Left kidney (tissue), 2 donors: ENCODE data around the gene KIF2C. TPM values are rescaled to one million over a fixed set of nuclear protein-coding genes. Genes with fewer than 3 reads are reported as not detected.
"Not testable (repeated sequence)": the region's sequence is repeated elsewhere in the genome, so short reads cannot be mapped to it uniquely, and the experiment has no call there.

Source experiments
- DNase-seq: peaks from one replicate; pipeline ENCODE4 v3.0.0-alpha.2; 2013
- polyA plus RNA-seq: library from polyadenylated mRNA; unstranded; fragments of 120-200 nt; gene quantifications from one replicate; pipeline ENCODE4 v1.2.1, GENCODE V29; 2013; ENCODE audit not compliant: insufficient read length

KIF2C gene
- polyA plus RNA-seq, 1 donor = 38.8 TPM

DNA sequence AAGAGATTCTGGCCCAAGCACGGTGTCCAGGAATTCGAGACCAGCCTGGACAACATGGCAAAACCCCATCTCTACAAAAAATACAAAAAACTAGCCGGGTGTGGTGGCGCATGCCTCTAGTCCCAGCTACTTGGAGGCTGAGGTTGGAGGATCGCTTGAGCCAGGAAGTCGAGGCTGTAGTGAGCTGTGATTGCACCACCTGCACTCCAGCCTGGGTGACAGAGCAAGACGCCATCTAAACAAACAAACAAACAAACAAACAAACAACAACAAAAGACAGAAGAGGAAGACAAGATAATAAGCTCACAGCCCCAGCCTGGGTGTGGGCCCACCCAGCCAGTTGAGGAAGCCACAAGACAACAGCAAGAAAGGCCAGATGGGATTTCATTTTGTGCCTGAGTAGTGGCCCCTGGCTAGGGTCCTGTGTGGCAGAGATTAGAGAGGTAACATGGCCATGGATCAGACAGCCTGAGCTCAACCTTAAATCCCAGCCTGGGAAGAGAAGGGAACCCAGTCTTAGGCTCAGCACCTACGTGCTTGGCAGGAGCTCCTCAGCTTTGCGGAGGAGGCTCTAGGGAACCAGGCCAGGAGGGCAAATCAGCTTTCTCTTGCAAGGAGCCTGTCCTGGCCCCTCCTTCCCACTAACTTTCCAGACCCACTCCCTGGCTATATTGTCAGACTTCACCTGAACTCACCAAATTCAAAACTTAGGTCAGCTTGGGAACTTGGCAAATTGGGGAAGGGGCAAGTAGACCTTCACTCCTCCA lies 53.3 kb downstream of the KIF2C start:
- no peak for DNase-seq

DNA sequence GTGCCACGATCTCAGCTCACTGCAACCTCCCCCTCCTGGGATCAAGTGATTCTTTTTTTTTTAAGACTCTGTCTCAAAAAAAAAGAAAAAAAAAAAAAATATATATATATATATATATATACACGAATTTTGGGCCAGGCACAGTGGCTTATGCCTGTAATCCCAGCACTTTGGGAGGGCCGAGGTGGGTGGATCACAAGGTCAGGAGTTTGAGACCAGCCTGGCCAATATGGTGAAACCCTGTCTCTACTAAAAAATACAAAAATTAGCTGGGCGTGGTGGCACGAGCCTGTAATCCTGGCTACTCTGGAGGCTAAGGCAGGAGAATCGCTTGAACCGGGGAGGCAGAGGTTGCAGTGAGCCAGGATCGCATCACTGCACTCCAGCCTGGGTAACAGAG lies 58.2 kb downstream of the KIF2C start:
- DNase-seq = not testable (repeated sequence)

DNA sequence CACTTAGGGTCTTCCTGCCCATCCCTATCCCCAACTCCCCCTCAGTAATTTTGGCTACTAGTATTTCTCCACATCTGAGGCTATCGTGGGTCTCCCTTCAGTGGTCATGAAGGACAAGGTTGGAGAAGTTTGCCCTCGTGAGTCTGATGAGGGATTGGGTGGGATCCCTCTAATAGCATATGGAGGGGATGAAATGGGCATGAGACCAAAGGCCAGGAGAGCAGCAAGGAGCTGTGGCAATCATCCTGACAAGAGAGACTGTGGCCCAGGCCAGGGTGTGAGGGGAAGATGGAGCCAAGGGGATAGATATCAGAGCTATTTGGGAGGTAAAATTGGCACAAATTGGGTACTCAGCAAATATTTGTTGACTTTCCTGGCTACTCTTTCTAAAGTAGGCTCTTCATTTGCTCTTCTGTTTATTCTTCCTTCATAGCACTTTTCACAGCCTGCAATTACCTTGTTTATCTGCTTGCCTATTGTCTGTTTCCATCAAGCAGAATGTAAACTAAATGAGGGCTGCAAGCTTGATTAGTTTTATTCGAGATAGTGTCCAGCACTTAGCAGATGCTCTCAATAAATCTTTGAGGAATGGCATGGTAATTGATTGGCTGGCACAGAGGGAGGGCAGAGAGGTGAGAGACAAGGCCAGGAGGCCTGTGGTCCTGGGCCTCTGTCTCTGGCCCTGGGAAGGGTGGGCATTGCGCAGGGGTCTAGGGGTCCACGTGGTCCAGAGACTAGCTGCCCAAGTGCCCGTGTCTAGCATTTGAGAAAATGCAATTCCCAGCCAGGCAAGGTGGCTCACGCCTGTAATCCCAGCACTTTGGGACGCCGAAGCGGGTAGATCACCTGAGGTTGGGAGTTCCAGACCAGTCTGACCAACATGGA lies 59.1 kb downstream of the KIF2C start:
- no peak for DNase-seq

DNA sequence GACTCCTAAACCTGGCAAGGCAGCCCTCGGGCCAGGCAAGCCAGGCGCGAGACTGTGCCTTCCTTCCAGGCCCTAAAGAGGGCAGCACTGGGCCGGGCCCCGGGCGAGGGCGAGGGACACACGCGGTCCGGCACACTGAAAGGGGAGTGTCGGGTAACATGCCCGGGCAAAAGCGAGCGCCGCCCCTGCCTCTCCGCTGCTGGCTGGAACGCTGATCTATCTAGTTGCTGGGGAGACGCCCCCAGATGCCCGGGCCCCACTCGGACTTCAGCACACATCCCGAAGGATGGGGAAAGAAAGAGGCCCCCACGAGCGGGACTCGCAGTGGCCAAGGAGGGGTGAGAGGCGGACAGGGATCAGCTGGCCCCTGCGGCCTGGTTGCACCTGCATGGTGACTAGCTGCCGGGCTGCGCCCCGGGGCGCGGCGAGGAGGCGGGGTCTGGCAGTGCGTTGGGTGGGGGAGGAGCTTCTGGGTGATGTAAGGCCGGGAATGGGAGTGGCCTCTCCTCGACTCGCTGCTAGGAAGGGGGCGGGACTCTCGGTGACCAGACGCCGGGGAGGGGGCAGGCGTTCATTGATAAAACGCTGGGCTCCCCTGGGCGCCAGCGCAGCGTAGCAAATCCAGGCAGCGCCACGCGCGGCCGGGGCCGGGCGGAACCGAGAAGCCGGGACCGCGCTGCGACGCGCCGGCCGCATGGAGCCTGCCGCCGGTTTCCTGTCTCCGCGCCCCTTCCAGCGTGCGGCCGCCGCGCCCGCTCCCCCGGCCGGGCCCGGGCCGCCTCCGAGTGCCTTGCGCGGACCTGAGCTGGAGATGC lies 60.3 kb downstream of the KIF2C start, which contains the start of gene PLK3:
TSS of gene PLK3 (plus strand) at position 608 of the 815 bp plus-strand sequence. CDS start at position 695, 87 bp downstream.
- peak; percentile 96 for DNase-seq

DNA sequence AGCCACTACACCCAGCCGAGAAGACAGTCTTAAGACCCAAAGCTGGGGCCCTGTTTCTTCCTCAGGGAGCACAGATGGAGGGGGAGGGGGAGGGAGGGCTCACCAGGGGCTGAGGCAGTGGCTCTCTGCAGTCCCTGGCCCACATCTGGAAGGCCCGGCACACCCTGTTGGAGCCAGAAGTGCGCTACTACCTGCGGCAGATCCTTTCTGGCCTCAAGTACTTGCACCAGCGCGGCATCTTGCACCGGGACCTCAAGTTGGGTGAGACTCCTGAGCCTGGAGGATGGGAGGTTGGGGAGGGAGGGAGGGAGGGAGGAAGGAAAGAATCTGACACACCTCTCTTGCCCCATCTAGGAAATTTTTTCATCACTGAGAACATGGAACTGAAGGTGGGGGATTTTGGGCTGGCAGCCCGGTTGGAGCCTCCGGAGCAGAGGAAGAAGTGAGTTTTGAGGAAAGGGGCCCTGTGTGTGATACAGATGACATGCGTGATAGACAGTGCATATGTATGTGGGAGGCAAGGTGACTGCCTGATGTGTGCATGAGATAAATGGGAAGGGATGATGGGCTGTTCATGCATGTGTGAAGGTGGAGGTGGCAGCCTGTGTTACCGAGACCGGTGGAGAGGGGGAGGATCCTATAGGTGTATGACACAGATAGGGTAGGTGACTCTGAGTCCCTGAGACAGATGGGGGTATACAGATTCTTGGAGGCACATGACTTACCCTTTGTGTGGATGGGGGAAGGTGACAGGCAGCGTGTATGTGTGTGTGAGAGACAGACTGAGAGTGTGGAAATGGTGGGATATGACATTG lies 62.1 kb downstream of the KIF2C start:
- no peak for DNase-seq

DNA sequence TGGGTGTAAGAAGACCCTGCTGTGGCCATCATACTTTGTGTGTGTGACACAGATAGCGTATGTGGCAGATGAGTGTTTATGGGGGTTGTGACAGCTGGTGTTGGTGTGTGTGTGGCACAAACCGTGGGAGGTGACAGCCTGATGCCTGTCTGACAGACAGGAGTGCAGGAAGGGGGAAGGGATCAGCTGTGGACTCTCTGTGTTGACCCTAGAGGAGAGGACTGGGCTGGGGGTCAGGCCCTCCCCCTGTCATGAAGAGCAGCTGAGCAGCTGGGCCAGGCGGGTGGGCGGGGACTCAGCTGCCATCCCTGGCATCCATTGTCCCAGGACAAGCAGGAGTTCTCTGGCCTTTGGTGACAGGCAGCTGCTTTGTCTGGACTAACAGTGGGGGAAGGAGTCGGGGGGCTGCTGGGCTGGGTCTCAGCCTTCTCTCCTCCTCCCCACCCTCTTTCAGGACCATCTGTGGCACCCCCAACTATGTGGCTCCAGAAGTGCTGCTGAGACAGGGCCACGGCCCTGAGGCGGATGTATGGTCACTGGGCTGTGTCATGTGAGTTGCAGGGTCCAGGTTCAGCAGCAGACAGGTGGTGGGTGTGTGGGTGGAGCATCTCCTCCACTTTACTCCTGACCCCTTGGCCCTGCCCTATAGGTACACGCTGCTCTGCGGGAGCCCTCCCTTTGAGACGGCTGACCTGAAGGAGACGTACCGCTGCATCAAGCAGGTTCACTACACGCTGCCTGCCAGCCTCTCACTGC lies 62.8 kb downstream of the KIF2C start:
- peak; percentile 26 for DNase-seq

DNA sequence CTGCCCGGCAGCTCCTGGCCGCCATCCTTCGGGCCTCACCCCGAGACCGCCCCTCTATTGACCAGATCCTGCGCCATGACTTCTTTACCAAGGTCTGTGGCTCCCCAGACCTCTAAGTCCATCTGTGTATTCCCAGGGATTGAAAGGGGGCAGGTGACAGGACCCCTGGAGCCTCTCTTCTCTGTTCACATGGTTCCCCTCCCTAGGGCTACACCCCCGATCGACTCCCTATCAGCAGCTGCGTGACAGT lies 63.4 kb downstream of the KIF2C start:
- DNase-seq = no peak

DNA sequence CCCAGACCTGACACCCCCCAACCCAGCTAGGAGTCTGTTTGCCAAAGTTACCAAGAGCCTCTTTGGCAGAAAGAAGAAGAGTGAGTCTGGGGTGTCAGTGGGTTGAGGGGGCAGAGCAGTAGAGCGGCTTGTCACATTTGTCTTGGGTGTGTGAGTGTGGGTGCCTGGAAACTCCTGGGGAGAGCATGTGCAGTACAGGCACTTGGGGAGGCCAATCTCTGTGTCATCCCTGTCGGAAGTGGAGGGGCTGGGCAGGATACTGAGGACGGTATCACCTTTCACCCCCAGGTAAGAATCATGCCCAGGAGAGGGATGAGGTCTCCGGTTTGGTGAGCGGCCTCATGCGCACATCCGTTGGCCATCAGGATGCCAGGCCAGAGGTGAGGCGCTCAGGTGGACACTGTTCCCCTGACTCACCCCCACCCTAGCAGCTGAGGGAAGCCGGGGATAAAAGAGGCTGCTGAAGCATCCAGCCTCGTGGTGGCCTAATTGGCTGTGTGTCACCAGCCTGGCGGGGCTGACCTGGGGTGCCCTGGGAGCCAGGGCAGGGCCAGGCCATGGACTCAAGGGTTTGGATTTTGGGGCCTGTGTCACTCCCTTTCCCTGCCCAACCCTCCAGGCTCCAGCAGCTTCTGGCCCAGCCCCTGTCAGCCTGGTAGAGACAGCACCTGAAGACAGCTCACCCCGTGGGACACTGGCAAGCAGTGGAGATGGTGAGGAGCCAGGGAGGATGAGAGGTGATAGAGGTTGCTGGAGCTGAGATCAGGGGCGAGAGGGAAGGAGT lies 63.9 kb downstream of the KIF2C start:
- DNase-seq = no peak

DNA sequence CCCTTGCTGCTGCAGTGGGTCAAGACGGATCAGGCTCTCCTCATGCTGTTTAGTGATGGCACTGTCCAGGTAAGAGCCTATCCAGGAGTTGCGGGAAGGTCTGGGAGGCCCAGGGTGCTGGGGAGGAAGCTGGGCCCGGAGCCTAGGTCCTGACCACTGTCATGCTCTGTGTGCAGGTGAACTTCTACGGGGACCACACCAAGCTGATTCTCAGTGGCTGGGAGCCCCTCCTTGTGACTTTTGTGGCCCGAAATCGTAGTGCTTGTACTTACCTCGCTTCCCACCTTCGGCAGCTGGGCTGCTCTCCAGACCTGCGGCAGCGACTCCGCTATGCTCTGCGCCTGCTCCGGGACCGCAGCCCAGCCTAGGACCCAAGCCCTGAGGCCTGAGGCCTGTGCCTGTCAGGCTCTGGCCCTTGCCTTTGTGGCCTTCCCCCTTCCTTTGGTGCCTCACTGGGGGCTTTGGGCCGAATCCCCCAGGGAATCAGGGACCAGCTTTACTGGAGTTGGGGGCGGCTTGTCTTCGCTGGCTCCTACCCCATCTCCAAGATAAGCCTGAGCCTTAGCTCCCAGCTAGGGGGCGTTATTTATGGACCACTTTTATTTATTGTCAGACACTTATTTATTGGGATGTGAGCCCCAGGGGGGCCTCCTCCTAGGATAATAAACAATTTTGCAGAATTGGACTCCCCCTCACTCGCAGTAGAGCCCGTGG lies 65.8 kb downstream of the KIF2C start:
- DNase-seq = no peak

DNA sequence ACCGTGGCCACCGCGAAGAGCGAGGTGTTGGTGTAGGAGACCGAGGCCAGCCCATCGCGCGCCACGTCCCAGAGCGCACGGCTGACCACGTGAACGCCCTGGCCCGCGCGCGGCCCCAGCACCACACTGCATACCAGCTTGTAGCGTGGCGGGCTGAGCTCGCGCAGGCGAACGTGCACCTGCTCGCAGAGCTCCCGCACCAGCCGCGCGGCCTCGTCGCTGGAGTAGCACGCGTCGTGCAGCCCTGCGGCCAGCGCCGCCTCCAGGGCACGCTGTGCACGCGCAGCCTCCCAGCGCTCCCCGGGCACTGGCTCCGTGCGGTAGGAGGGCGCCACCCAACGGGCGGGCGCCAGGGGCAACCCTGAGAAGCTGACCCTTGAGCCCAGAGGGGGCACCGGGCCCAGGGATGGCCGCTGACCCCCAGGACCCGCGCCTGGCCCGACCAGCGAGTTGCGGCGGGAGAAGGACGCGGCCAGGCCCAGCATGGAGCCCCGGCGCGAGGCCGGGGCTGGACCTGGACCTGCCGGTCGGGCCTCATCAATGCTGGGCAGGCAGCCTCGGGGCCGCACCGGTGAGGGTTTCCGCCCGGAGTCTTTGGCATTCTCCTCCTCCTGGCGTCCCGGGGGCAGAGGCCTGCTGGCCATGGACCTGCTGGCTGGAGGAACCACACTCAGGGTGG lies 66.5 kb downstream of the KIF2C start:
- no peak for DNase-seq

DNA sequence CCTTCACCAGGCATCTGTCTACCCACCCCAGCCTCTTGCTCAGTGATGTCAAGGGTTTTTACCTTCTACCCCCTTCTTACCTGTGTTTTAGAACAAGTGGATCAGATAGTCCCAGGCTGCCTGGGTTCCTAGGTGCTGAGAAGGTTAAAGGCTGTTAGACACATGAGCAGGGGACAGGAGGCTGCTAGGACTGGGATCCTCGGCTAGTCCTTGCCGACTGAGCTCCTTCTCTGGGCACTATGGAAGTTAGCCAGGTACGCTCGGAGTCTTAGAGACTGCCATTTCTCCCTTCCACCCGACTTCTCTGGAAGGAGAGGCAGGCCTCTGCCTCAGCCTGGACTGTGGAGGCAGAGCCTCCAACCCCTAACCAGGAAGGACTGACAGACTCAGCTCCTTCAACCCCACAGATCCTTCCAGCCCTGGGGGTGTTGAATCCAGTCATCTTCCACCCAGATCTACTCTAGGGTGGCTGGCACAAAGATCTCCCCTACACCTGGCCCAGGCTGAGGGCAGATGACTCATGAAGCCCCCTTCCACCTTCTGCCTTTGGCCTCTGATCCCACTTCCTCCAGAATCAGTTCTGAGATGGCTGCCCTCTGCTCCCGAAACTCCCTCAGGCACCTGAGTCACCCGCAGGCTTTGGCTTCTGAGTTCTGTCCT lies 67.2 kb downstream of the KIF2C start, which contains the start of gene DYNLT4:
TSS of gene DYNLT4 (minus strand) at position 648 of the 660 bp plus-strand sequence. CDS start 683 bp downstream, outside the sequence.
- DNase-seq = no peak

DNA sequence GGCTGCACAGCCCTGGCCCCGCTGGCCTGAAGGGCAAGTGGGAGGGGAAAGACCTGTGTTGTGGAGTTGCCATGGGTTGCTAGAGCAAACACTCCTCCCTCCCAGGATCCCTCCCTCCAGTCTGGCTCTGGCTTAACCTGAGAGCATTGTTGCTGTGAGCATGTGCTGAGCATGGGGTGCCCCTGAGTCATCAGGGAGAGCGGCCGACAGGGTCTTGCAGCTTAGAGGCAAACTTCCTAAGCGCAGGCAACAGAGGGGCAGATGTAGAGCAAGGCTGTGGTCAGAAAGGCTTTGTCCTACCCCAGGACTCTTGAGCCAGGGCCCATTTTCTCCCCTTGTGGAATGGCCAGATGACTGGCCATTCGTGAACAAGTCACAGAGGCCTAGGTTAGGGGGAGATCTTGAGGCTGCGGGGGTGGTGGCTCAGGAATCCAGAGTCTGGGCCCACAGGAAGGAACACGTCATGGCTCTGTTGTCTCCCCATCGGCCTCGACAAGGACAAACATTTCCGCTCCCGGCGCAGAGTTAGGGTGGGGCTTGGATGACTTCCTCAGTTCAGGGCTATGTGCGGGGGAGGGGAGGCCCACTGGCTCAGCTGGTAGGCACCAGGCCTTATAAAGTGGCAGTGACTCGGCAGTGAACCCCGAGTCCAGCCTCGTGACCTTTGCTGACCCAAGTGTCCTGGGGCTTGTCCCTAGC lies 67.9 kb downstream of the KIF2C start:
- DNase-seq = peak; percentile 90

DNA sequence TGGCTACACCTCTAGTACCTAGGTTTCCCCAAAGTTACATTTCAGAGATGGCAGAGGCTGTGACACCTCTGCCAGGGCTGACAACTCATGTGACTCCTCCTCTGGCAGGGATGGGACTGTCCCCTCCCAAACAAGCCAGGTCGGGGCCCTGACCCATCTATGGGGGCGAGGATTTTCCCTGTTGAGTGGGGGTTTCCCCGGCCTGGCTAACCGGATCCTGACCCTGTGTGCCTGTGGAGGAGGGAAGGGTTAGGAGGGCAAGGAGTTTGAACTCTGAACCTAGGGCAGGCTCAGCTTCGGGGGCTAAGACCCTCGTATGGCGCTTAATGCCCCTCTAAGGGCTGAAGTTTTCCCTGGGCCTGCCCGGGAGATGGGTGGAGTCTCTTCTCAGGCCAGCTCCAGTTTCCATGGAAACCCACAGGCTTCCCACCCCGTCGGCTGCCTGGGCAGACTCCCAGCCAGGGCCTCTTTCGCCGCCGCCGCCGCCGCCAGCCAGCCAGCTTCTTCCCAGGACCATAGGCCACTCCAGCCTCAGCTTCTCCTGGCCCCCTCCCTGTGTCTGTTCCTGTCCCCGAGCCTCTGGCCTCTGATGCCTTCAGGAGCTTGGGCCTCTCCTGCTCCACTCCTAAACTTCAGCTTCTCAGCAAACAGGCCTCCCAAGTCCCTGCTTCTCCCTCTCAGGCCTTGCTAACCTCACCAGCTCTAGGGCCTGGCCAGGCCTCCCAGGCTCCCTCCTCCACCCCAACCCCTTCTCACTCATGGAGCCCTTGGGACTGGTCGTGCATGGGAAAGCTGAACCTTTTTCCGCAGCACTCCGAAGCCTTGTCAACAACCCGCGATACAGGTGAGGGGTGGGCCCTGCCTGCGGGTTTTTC lies 68.7 kb downstream of the KIF2C start, which contains the start of gene BTBD19:
TSS of gene BTBD19 (plus strand) at position 461 of the 875 bp plus-strand sequence. CDS start at position 759, 298 bp downstream.
- DNase-seq = peak; percentile 90

DNA sequence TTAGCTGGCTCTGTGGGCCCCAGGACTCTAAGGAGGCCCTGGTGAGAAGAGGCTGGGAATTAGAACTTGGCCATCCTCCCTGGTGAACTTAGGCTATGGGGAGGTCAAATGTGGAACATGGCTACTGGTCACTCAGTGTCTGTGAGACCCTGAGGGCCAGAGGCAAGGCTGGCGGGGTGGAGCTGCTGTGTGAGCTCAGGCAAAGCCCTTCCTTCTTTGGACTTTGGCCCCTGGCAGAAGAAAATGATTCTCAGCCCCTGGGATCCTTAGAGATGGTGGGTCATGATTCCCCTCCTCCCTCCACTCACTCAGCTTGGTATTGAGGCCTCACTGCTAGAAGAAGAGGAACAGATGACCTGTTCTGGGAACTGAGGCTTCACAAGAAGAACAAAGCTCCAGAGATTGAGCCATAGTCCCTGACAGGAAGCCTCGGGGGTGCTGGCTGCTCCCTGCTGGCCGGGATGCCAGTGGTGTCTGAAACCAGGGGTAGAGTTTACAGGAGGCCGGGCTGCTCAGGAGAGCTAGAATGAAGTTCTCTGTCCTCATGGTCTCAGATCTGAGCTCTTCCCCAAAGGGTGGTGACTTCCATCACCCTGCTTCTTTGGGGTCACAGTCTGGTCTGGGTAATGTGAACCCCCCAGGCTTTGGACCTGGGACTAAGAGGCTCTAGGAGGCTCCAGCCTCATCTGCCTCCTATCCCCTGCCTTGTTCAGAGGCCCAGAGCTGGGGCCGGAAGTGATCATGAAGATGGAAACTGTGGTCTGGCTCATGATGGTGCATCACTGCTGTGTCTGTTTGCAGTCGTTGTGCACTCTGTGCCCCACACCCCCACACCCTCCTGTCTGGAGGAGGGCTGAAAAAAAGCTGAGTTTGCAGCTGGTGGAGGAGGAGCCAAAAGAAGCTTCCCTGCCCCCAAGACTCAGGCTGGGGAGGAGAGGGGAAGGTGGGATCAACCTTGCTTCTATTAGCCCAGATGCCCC lies 69.6 kb downstream of the KIF2C start:
- DNase-seq = peak; percentile 43
